Measurements from ENCODE around the gene UBASH3B.

UBASH3B gene

GRCh38 chr11:122678406-122678805 is 22.9 kb downstream of the UBASH3B start:
- no peak for DNase-seq (ENCODE audit: low spot score)

- no peak for DNase-seq (ENCODE audit: low spot score)
These were observed 23.9 kb downstream of the UBASH3B start for GRCh38 chr11:122679466-122679865.

- DNase-seq (ENCODE audit: low spot score): peak; percentile 61
These were observed 25.5 kb downstream of the UBASH3B start for GRCh38 chr11:122681070-122681469.

- peak; percentile 85 for DNase-seq (ENCODE audit: low spot score)
These were observed 26.2 kb downstream of the UBASH3B start for GRCh38 chr11:122681735-122682134.

- peak; percentile 71 for DNase-seq (ENCODE audit: low spot score)
These were observed 26.9 kb downstream of the UBASH3B start for GRCh38 chr11:122682464-122682863.

GRCh38 chr11:122685041-122685440 is 29.5 kb downstream of the UBASH3B start:
- no peak for DNase-seq (ENCODE audit: low spot score)

GRCh38 chr11:122686111-122686510 is 30.6 kb downstream of the UBASH3B start:
- no peak for DNase-seq (ENCODE audit: low spot score)

GRCh38 chr11:122690384-122690783 is 34.9 kb downstream of the UBASH3B start:
- DNase-seq (ENCODE audit: low spot score): no peak

- peak; percentile 61 for DNase-seq (ENCODE audit: low spot score)
These were observed 35.5 kb downstream of the UBASH3B start for GRCh38 chr11:122690801-122691548.

GRCh38 chr11:122691549-122692150 is 36.1 kb downstream of the UBASH3B start:
- peak; percentile 73 for DNase-seq (ENCODE audit: low spot score)

GRCh38 chr11:122692444-122692843 is 36.9 kb downstream of the UBASH3B start:
- DNase-seq (ENCODE audit: low spot score): no peak

GRCh38 chr11:122695076-122695615 is 39.6 kb downstream of the UBASH3B start:
- no peak for DNase-seq (ENCODE audit: low spot score)

GRCh38 chr11:122696662-122697061 is 41.1 kb downstream of the UBASH3B start:
- DNase-seq (ENCODE audit: low spot score): no peak

- DNase-seq (ENCODE audit: low spot score): no peak
These were observed 42.2 kb downstream of the UBASH3B start for GRCh38 chr11:122697636-122698167.

GRCh38 chr11:122698392-122698791 is 42.9 kb downstream of the UBASH3B start:
- DNase-seq (ENCODE audit: low spot score): no peak

- DNase-seq (ENCODE audit: low spot score): no peak
These were observed 45.1 kb downstream of the UBASH3B start for GRCh38 chr11:122700666-122701065.

GRCh38 chr11:122701143-122701542 is 45.6 kb downstream of the UBASH3B start:
- DNase-seq (ENCODE audit: low spot score): no peak

- DNase-seq (ENCODE audit: low spot score): no peak
These were observed 48.2 kb downstream of the UBASH3B start for GRCh38 chr11:122703541-122704272.

GRCh38 chr11:122705396-122705795 is 49.9 kb downstream of the UBASH3B start:
- DNase-seq (ENCODE audit: low spot score): no peak

GRCh38 chr11:122706291-122707088 is 51.0 kb downstream of the UBASH3B start:
- no peak for DNase-seq (ENCODE audit: low spot score)

GRCh38 chr11:122707111-122707510 is 51.6 kb downstream of the UBASH3B start:
- DNase-seq (ENCODE audit: low spot score): no peak

GRCh38 chr11:122707901-122708300 is 52.4 kb downstream of the UBASH3B start:
- no peak for DNase-seq (ENCODE audit: low spot score)
